Trophoblast cell (in vitro differentiated cells and primary cell): ENCODE measurements around the gene TKTL1.

Experiments
- DNase-seq, 2 donors: peaks; one replicate each; pipeline ENCODE4 v3.0.0-alpha.2; 2016
- H2AFZ ChIP-seq: 2 replicates; pipeline ENCODE4 v1.6.1; 2013; ENCODE audit warnings: low read length, moderate library complexity, mild to moderate bottlenecking; ENCODE audit not compliant: insufficient read depth, poor library complexity
- H2AK5ac ChIP-seq: 2 replicates; pipeline ENCODE4 v1.6.1; 2013; ENCODE audit warnings: mild to moderate bottlenecking, low read length
- H2BK120ac ChIP-seq: 2 replicates; pipeline ENCODE4 v1.6.1; 2013; ENCODE audit warnings: low read length, mild to moderate bottlenecking, moderate library complexity; ENCODE audit not compliant: insufficient read depth, poor library complexity
- H2BK12ac ChIP-seq: 2 replicates; pipeline ENCODE4 v1.6.1; 2013; ENCODE audit warnings: mild to moderate bottlenecking, low read length, moderate library complexity
- H2BK5ac ChIP-seq: 2 replicates; pipeline ENCODE4 v1.6.1; 2013; ENCODE audit warnings: low read length, low read depth, moderate library complexity, mild to moderate bottlenecking; ENCODE audit not compliant: poor library complexity
- H3K14ac ChIP-seq: 2 replicates; pipeline ENCODE4 v1.6.1; 2013; ENCODE audit warnings: mild to moderate bottlenecking, low read length
- H3K18ac ChIP-seq: 2 replicates; pipeline ENCODE4 v1.6.1; 2013; ENCODE audit warnings: mild to moderate bottlenecking, low read length
- H3K23ac ChIP-seq: 2 replicates; pipeline ENCODE4 v1.6.1; 2013; ENCODE audit warnings: low read length
- H3K27ac ChIP-seq: 2 replicates; pipeline ENCODE4 v1.5.1; 2013; ENCODE audit warnings: low read depth, mild to moderate bottlenecking, inconsistent platforms, low read length, moderate library complexity
- H3K27me3 ChIP-seq: 2 replicates; pipeline ENCODE4 v1.6.1; 2013; ENCODE audit warnings: inconsistent platforms, mild to moderate bottlenecking, low read length, moderate library complexity; ENCODE audit not compliant: insufficient read depth
- H3K36me3 ChIP-seq, 2 experiments: 1 replicate in 1 of 2; 2 replicates in 1 of 2; pipeline ENCODE4 v1.6.1; 2013; ENCODE audit warnings: low read length in 2 of 2, mild to moderate bottlenecking in 2 of 2, moderate library complexity in 1 of 2; ENCODE audit not compliant: insufficient read depth in 2 of 2, control insufficient read depth in 1 of 2
- H3K4ac ChIP-seq: 2 replicates; pipeline ENCODE4 v1.6.1; 2013; ENCODE audit warnings: low read depth, mild to moderate bottlenecking, low read length, moderate library complexity
- H3K4me1 ChIP-seq, 2 experiments: 1 replicate in 1 of 2; 2 replicates in 1 of 2; pipeline ENCODE4 v1.6.1; 2013; ENCODE audit warnings: low read length in 2 of 2, mild to moderate bottlenecking in 2 of 2, moderate library complexity in 1 of 2; ENCODE audit not compliant: insufficient read depth in 2 of 2, control insufficient read depth in 1 of 2
- H3K4me2 ChIP-seq: 2 replicates; pipeline ENCODE4 v1.6.1; 2013; ENCODE audit warnings: inconsistent platforms, mild to moderate bottlenecking, low read length, moderate library complexity
- H3K4me3 ChIP-seq: 2 replicates; pipeline ENCODE4 v1.5.1; 2013; ENCODE audit warnings: mild to moderate bottlenecking, low read depth, low read length, inconsistent platforms
- H3K79me1 ChIP-seq: one replicate; pipeline ENCODE4 v1.6.1; 2013; ENCODE audit warnings: low read length
- H3K79me2 ChIP-seq: 2 replicates; pipeline ENCODE4 v1.6.1; 2013; ENCODE audit warnings: low read length, mild to moderate bottlenecking; ENCODE audit not compliant: control insufficient read depth, insufficient read depth, poor library complexity
- H3K9ac ChIP-seq: 2 replicates; pipeline ENCODE4 v1.6.1; 2013; ENCODE audit warnings: mild to moderate bottlenecking, low read length
- H3K9me3 ChIP-seq: 2 replicates; pipeline ENCODE4 v1.6.1; 2013; ENCODE audit warnings: low read depth, mild to moderate bottlenecking, control low read depth, inconsistent platforms, low read length; ENCODE audit not compliant: insufficient read depth
- H4K12ac ChIP-seq: 2 replicates; pipeline ENCODE4 v1.6.1; 2013; ENCODE audit warnings: low read depth, mild to moderate bottlenecking, low read length, moderate library complexity
- H4K8ac ChIP-seq: 2 replicates; pipeline ENCODE4 v1.6.1; 2013; ENCODE audit warnings: low read depth, mild to moderate bottlenecking, low read length, moderate library complexity
- H4K91ac ChIP-seq: one replicate; pipeline ENCODE4 v1.6.1; 2013; ENCODE audit warnings: low read depth, mild to moderate bottlenecking, low read length, moderate library complexity
- WGBS: extraction: QIAGEN DNeasy Blood & Tissue Kit; methylation state at CpG from one replicate; pipeline ENCODE4 v1.1.7; 2013; ENCODE audit warnings: missing lambda C conversion rate; ENCODE audit not compliant: insufficient read length, insufficient coverage; ENCODE audit errors: extremely low coverage; 5-methylcytosine and 5-hydroxymethylcytosine counted together

TKTL1 gene

GRCh38 chrX:154369449-154370299, 74.1 kb downstream of the TKTL1 start:
- Histone ChIP-seq H3K9me3 (no peaks in the 10 kb centered on the region), H3K4me2 (peak overlapping the region; percentile 79), H3K4me1 (peaks cover 13 to 27% of the 10 kb centered on the region in 2 experiments), H3K14ac (peak overlapping the region; percentile 98), H3K23ac (no peak overlapping the region), H3K79me2 (peaks cover 47% of the 10 kb centered on the region), H2AFZ (no peak overlapping the region), H3K4ac (peak overlapping the region; percentile 97), H4K8ac (peak overlapping the region; percentile 93), H3K79me1 (peaks cover 36% of the 10 kb centered on the region), H2AK5ac (peak overlapping the region; percentile 93), H3K27ac (peak overlapping the region; percentile 99), H2BK120ac (peak overlapping the region; percentile 93), H4K91ac (peak overlapping the region; percentile 99), H4K12ac (peak overlapping the region; percentile 80), H3K18ac (peak overlapping the region; percentile 94), H3K36me3 (peaks cover 47 to 52% of the 10 kb centered on the region in 2 experiments), H3K27me3 (no peaks in the 10 kb centered on the region), H3K4me3 (peak overlapping the region; percentile 99), H2BK5ac (peak overlapping the region; percentile 98), H2BK12ac (peak overlapping the region; percentile 26), H3K9ac (peak overlapping the region; percentile 89)
- peak; percentile 33 to 51 for DNase-seq
- no CpG with 5 or more reads among the region's 13 CpGs for WGBS

DNA sequence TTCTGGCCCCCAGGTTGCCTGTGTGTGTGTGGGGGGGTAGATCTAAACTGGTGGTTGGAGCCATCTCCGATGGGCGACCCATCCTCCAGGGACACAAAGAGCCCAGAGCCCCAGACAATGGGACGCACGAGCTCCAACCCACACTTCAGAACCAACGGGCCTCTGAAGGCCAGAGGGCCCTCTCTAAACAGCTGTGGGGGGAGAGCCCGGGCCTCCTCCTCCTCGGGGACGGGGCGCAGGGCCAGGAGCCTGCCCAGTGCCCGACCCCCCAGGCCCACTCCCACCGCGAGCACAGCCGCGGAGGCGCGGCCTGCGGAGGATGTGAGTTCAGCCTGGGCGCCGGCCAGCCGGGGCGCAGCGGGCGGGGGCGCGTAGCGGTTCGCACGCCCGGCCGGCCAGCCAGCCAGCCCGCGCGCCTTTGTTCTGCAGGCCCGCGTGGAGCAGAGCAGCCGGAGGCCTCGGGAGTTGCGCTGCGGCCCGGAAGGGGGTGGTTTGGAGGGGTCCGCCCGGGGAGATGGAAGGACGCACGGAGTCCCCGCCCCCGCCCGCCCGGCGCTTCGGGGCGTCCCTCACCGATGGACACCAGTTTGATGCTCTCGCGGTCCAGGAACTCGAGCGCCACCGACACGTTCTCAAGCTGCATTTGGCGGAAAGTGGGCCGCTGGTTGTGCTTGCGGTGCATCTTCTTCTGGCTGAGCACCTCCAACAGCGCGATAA, 74.9 kb downstream of the TKTL1 start:
- Histone ChIP-seq H2BK120ac (peak overlapping the region; percentile 88), H3K79me1 (peaks cover 39% of the 10 kb centered on the region), H3K4me1 (peaks cover 15 to 30% of the 10 kb centered on the region in 2 experiments), H3K9ac (peak overlapping the region; percentile 89), H4K8ac (peak overlapping the region; percentile 93), H4K12ac (peak overlapping the region; percentile 80), H2BK5ac (peak overlapping the region; percentile 98), H3K4me3 (peak overlapping the region; percentile 99), H3K4ac (peak overlapping the region; percentile 97), H3K18ac (peak overlapping the region; percentile 94), H2BK12ac (no peak overlapping the region), H2AK5ac (peak overlapping the region; percentile 35), H3K27ac (peak overlapping the region; percentile 89), H3K9me3 (no peaks in the 10 kb centered on the region), H3K36me3 (peaks cover 39 to 44% of the 10 kb centered on the region in 2 experiments), H3K79me2 (peaks cover 51% of the 10 kb centered on the region), H2AFZ (peak overlapping the region; percentile 55), H3K23ac (no peak overlapping the region), H3K14ac (peak overlapping the region; percentile 98), H3K4me2 (peak overlapping the region; percentile 72), H4K91ac (peak overlapping the region; percentile 94), H3K27me3 (no peaks in the 10 kb centered on the region)
- WGBS, result no CpG with 5 or more reads among the region's 63 CpGs
- DNase-seq, result no peak

- H4K12ac ChIP-seq, result no peak overlapping the region
- H2BK120ac ChIP-seq, result peak overlapping the region; percentile 69
- no peaks in the 10 kb centered on the region for H3K27me3 ChIP-seq
- peaks cover 39% of the 10 kb centered on the region for H3K79me1 ChIP-seq
- peak overlapping the region; percentile 4 for H4K8ac ChIP-seq
- peaks cover 15 to 30% of the 10 kb centered on the region in 2 experiments for H3K4me1 ChIP-seq
- H3K23ac ChIP-seq, result no peak overlapping the region
- DNase-seq, result peak; percentile 75 to 84
- peak overlapping the region; percentile 96 for H3K14ac ChIP-seq
- H2BK5ac ChIP-seq, result peak overlapping the region; percentile 84
- H3K27ac ChIP-seq, result peak overlapping the region; percentile 89
- peak overlapping the region; percentile 80 for H4K91ac ChIP-seq
- H2AFZ ChIP-seq, result peak overlapping the region; percentile 55
- H2BK12ac ChIP-seq, result no peak overlapping the region
- H3K9me3 ChIP-seq, result no peaks in the 10 kb centered on the region
- peak overlapping the region; percentile 97 for H3K4ac ChIP-seq
- H3K9ac ChIP-seq, result peak overlapping the region; percentile 89
- no peak overlapping the region for H2AK5ac ChIP-seq
- no CpG with 5 or more reads among the region's 77 CpGs for WGBS
- H3K18ac ChIP-seq, result peak overlapping the region; percentile 68
- H3K79me2 ChIP-seq, result peaks cover 51% of the 10 kb centered on the region
- peak overlapping the region; percentile 99 for H3K4me3 ChIP-seq
- peaks cover 31 to 36% of the 10 kb centered on the region in 2 experiments for H3K36me3 ChIP-seq
- peak overlapping the region; percentile 77 for H3K4me2 ChIP-seq
Measured at GRCh38 chrX:154371017-154371788, 75.6 kb downstream of the TKTL1 start.

GRCh38 chrX:154371789-154372300, 76.2 kb downstream of the TKTL1 start:
- no peaks in the 10 kb centered on the region for H3K27me3 ChIP-seq
- no peak overlapping the region for H2AFZ ChIP-seq
- peak overlapping the region; percentile 11 for H3K18ac ChIP-seq
- peak overlapping the region; percentile 75 for H3K27ac ChIP-seq
- H4K12ac ChIP-seq, result no peak overlapping the region
- peak overlapping the region; percentile 91 for H3K14ac ChIP-seq
- DNase-seq, result no peak
- H3K4me3 ChIP-seq, result peak overlapping the region; percentile 62
- H3K4me2 ChIP-seq, result peak overlapping the region; percentile 77
- H3K9ac ChIP-seq, result peak overlapping the region; percentile 72
- peak overlapping the region; percentile 84 for H2BK5ac ChIP-seq
- H3K4me1 ChIP-seq, result peaks cover 15 to 30% of the 10 kb centered on the region in 2 experiments
- no peak overlapping the region for H3K23ac ChIP-seq
- H2BK120ac ChIP-seq, result peak overlapping the region; percentile 11
- no CpG with 5 or more reads among the region's 43 CpGs for WGBS
- H3K4ac ChIP-seq, result peak overlapping the region; percentile 83
- no peak overlapping the region for H2BK12ac ChIP-seq
- no peaks in the 10 kb centered on the region for H3K9me3 ChIP-seq
- H3K79me2 ChIP-seq, result peaks cover 48% of the 10 kb centered on the region
- H4K91ac ChIP-seq, result peak overlapping the region; percentile 80
- peak overlapping the region; percentile 17 for H4K8ac ChIP-seq
- H3K36me3 ChIP-seq, result peaks cover 25 to 30% of the 10 kb centered on the region in 2 experiments
- H3K79me1 ChIP-seq, result peaks cover 39% of the 10 kb centered on the region
- H2AK5ac ChIP-seq, result no peak overlapping the region
